Right lobe of liver (tissue), 4 donors: ENCODE measurements around the gene COMMD4.
"Not testable (repeated sequence)": the region's sequence is repeated elsewhere in the genome, so short reads cannot be mapped to it uniquely, and the experiment has no call there.

Source experiments
- CTCF ChIP-seq, 4 donors: fragments of 200-600 bp in 3 of 4; fragments of 450-650 bp in 1 of 4; IDR thresholded peaks; one replicate each; pipeline versions ENCODE4 v1.5.1 to v1.8.0; 2016 to 2022; ENCODE audit warnings: antibody characterized with exemption in 4 of 4, mild to moderate bottlenecking in 2 of 4
- POLR2A ChIP-seq: fragments of 450-650 bp; IDR thresholded peaks from one replicate; pipeline ENCODE4 v1.6.1; 2017; ENCODE audit warnings: antibody characterized with exemption, mild to moderate bottlenecking
- donor health status: DM: no; HTN: no; CAD: no.
- donor health status: DM: no; HTN: no; CAD: no.
- donor health status: DM: no; HTN: yes; CAD: no.

GRCh38 chr15:75343953-75344352 lies 8.1 kb downstream of the COMMD4 start:
- not testable (repeated sequence) for TF ChIP-seq POLR2A; CTCF (IDR thresholded peaks at IDR 0.05)
